ENCODE data around the gene HSPA1L.
"Not testable (repeated sequence)": the region's sequence is repeated elsewhere in the genome, so short reads cannot be mapped to it uniquely, and the experiment has no call there.

The HSPA1L gene

GRCh38 chr6:31815025-31815838, at the start of gene HSPA1L, which contains the start of gene HSPA1A:
Gene HSPA1L (minus strand): TSS chr6:31815283. CDS start chr6:31811972, 3,311 bp downstream.
Gene HSPA1A (plus strand): TSS chr6:31815543. CDS start chr6:31815757, 214 bp downstream.
- no peak for DNase-seq (ENCODE audit: low read depth in 3 of 3, low spot score in 1 of 3)

- no peak for DNase-seq (ENCODE audit: low read depth in 3 of 3, low spot score in 1 of 3)
Observed at GRCh38 chr6:31864818-31865204, 49.7 kb upstream of the HSPA1L start.

GRCh38 chr6:31864123-31864562, 49.1 kb upstream of the HSPA1L start:
- DNase-seq (ENCODE audit: low read depth in 3 of 3, low spot score in 1 of 3): not testable (repeated sequence)

- DNase-seq (ENCODE audit: low read depth in 3 of 3, low spot score in 1 of 3): peak; percentile 93 to 99 (median 98)
Observed at GRCh38 chr6:31862344-31863235, 47.5 kb upstream of the HSPA1L start, which contains the start of gene NEU1. Gene NEU1 (minus strand): TSS chr6:31862821. CDS start chr6:31862776, 45 bp downstream.

GRCh38 chr6:31861919-31862343, 46.8 kb upstream of the HSPA1L start:
- no peak for DNase-seq (ENCODE audit: low read depth in 3 of 3, low spot score in 1 of 3)

GRCh38 chr6:31861150-31861549, 46.1 kb upstream of the HSPA1L start:
- no peak for DNase-seq (ENCODE audit: low read depth in 3 of 3, low spot score in 1 of 3)

- DNase-seq (ENCODE audit: low read depth in 3 of 3, low spot score in 1 of 3): no peak
Observed at GRCh38 chr6:31860349-31860748, 45.3 kb upstream of the HSPA1L start.

GRCh38 chr6:31859923-31860322, 44.8 kb upstream of the HSPA1L start:
- DNase-seq (ENCODE audit: low read depth in 3 of 3, low spot score in 1 of 3): no peak

- no peak for DNase-seq (ENCODE audit: low read depth in 3 of 3, low spot score in 1 of 3)
Observed at GRCh38 chr6:31858707-31859106, 43.6 kb upstream of the HSPA1L start.

- DNase-seq (ENCODE audit: low read depth in 3 of 3, low spot score in 1 of 3): not testable (repeated sequence)
Observed at GRCh38 chr6:31857774-31858173, 42.7 kb upstream of the HSPA1L start.

GRCh38 chr6:31851980-31852718, 37.1 kb upstream of the HSPA1L start:
- DNase-seq (ENCODE audit: low read depth in 3 of 3, low spot score in 1 of 3): not testable (repeated sequence)

GRCh38 chr6:31851485-31851832, 36.4 kb upstream of the HSPA1L start:
- DNase-seq (ENCODE audit: low read depth in 3 of 3, low spot score in 1 of 3): no peak

GRCh38 chr6:31850765-31851484, 35.8 kb upstream of the HSPA1L start:
- no peak for DNase-seq (ENCODE audit: low read depth in 3 of 3, low spot score in 1 of 3)

GRCh38 chr6:31847276-31847978, 32.3 kb upstream of the HSPA1L start:
- no peak for DNase-seq (ENCODE audit: low read depth in 3 of 3, low spot score in 1 of 3)

GRCh38 chr6:31844507-31844906, 29.4 kb upstream of the HSPA1L start:
- DNase-seq (ENCODE audit: low read depth in 3 of 3, low spot score in 1 of 3): no peak

- DNase-seq (ENCODE audit: low read depth in 3 of 3, low spot score in 1 of 3): no peak
Observed at GRCh38 chr6:31842053-31842452, 27.0 kb upstream of the HSPA1L start.

- DNase-seq (ENCODE audit: low read depth in 3 of 3, low spot score in 1 of 3): not testable (repeated sequence)
Observed at GRCh38 chr6:31839779-31840126, 24.7 kb upstream of the HSPA1L start.

- DNase-seq (ENCODE audit: low read depth in 3 of 3, low spot score in 1 of 3): no peak
Observed at GRCh38 chr6:31838968-31839367, 23.9 kb upstream of the HSPA1L start.

GRCh38 chr6:31838114-31838553, 23.1 kb upstream of the HSPA1L start:
- not testable (repeated sequence) for DNase-seq (ENCODE audit: low read depth in 3 of 3, low spot score in 1 of 3)
